Skeletal muscle cell (primary cell): Measurements from ENCODE around the gene ATP8B4.

ENCODE experiments used
- DNase-seq: peaks from one replicate; pipeline ENCODE4 v3.0.0-alpha.2; 2010; ENCODE audit warnings: low read depth
- H3K4me3 ChIP-seq: 2 replicates; pipeline ENCODE4 v1.5.1; 2011; ENCODE audit warnings: low read depth, mild to moderate bottlenecking, control low read depth, low read length, moderate library complexity

ATP8B4 gene

GRCh38 chr15:50068016-50068415 lies 51.0 kb downstream of the ATP8B4 start:
- DNase-seq, result no peak
- H3K4me3 ChIP-seq, result no peak overlapping the region

GRCh38 chr15:50067254-50067653 lies 51.8 kb downstream of the ATP8B4 start:
- no peak for DNase-seq
- no peak overlapping the region for H3K4me3 ChIP-seq

GRCh38 chr15:50066666-50067065 lies 52.4 kb downstream of the ATP8B4 start:
- no peak overlapping the region for H3K4me3 ChIP-seq

GRCh38 chr15:50066202-50066601 lies 52.8 kb downstream of the ATP8B4 start:
- DNase-seq, result no peak
- no peak overlapping the region for H3K4me3 ChIP-seq

More at GRCh38 chr15:50066666-50067065, 52.4 kb downstream of the ATP8B4 start:
- no peak for DNase-seq

- DNase-seq, result no peak
- no peak overlapping the region for H3K4me3 ChIP-seq
These were observed 53.8 kb downstream of the ATP8B4 start for GRCh38 chr15:50065279-50065678.

GRCh38 chr15:50064673-50065072 lies 54.4 kb downstream of the ATP8B4 start:
- no peak for DNase-seq
- H3K4me3 ChIP-seq, result no peak overlapping the region

GRCh38 chr15:50063226-50063625 lies 55.8 kb downstream of the ATP8B4 start:
- H3K4me3 ChIP-seq, result no peak overlapping the region
- no peak for DNase-seq

GRCh38 chr15:50061503-50061902 lies 57.5 kb downstream of the ATP8B4 start:
- no peak for DNase-seq
- no peak overlapping the region for H3K4me3 ChIP-seq

- H3K4me3 ChIP-seq, result no peak overlapping the region
- DNase-seq, result no peak
These were observed 59.1 kb downstream of the ATP8B4 start for GRCh38 chr15:50059883-50060282.

- no peak overlapping the region for H3K4me3 ChIP-seq
- DNase-seq, result no peak
These were observed 59.7 kb downstream of the ATP8B4 start for GRCh38 chr15:50059203-50059772.

- DNase-seq, result peak; percentile 43
- no peak overlapping the region for H3K4me3 ChIP-seq
These were observed 61.0 kb downstream of the ATP8B4 start for GRCh38 chr15:50057905-50058639.

- no peak overlapping the region for H3K4me3 ChIP-seq
- DNase-seq, result no peak
These were observed 61.8 kb downstream of the ATP8B4 start for GRCh38 chr15:50057196-50057595.

- H3K4me3 ChIP-seq, result no peak overlapping the region
- DNase-seq, result no peak
These were observed 63.3 kb downstream of the ATP8B4 start for GRCh38 chr15:50055750-50056157.

- no peak overlapping the region for H3K4me3 ChIP-seq
- DNase-seq, result peak; percentile 99
These were observed 63.7 kb downstream of the ATP8B4 start for GRCh38 chr15:50055332-50055731.

- DNase-seq, result no peak
- no peak overlapping the region for H3K4me3 ChIP-seq
These were observed 65.8 kb downstream of the ATP8B4 start for GRCh38 chr15:50053055-50053856.

GRCh38 chr15:50051811-50052419 lies 67.1 kb downstream of the ATP8B4 start:
- no peak overlapping the region for H3K4me3 ChIP-seq
- peak; percentile 74 for DNase-seq

GRCh38 chr15:50050986-50051743 lies 67.9 kb downstream of the ATP8B4 start:
- no peak for DNase-seq
- H3K4me3 ChIP-seq, result no peak overlapping the region

- DNase-seq, result no peak
- H3K4me3 ChIP-seq, result no peak overlapping the region
These were observed 69.2 kb downstream of the ATP8B4 start for GRCh38 chr15:50049871-50050270.

- no peak overlapping the region for H3K4me3 ChIP-seq
- DNase-seq, result no peak
These were observed 72.2 kb downstream of the ATP8B4 start for GRCh38 chr15:50046867-50047266.
